Loucy (cell line): Measurements from ENCODE around the gene UQCRHL.

Experiments used
- EZH2phosphoT487 ChIP-seq: fragments of 200-600 bp; IDR thresholded peaks from 2 replicates; pipeline ENCODE4 v1.6.1; 2018; ENCODE audit warnings: antibody characterized with exemption, mild to moderate bottlenecking, moderate library complexity, borderline replicate concordance
- TF ChIP-seq, protein P1 (sequence below): fragments of 200-600 bp; sonication (generic); conservative IDR thresholded peaks from 2 replicates; pipeline ENCODE4 v1.5.1; 2014; ENCODE audit warnings: mild to moderate bottlenecking, antibody characterized with exemption, low read length

DNA sequence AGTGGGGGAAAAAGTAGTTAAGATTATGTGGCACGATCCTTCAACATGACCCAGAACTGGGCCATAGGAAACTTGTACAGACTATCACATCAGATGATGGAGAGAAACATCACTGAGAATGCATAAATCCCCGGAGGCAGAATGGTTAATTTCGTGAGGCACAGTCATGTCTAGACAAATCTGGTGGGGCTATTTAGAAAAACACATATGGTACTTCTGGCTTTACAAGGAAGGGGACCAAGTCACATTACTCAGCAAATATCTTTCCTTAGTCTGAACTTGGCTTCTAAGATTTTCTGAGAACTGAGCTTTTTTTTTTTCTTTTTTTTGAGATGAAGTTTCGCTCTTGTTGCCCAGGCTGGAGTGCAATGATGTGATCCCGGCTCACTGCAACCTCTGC, 9.2 kb upstream of the UQCRHL start:
- TF ChIP-seq, protein P1, sequence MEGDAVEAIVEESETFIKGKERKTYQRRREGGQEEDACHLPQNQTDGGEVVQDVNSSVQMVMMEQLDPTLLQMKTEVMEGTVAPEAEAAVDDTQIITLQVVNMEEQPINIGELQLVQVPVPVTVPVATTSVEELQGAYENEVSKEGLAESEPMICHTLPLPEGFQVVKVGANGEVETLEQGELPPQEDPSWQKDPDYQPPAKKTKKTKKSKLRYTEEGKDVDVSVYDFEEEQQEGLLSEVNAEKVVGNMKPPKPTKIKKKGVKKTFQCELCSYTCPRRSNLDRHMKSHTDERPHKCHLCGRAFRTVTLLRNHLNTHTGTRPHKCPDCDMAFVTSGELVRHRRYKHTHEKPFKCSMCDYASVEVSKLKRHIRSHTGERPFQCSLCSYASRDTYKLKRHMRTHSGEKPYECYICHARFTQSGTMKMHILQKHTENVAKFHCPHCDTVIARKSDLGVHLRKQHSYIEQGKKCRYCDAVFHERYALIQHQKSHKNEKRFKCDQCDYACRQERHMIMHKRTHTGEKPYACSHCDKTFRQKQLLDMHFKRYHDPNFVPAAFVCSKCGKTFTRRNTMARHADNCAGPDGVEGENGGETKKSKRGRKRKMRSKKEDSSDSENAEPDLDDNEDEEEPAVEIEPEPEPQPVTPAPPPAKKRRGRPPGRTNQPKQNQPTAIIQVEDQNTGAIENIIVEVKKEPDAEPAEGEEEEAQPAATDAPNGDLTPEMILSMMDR = no peak
- TF ChIP-seq EZH2phosphoT487 = no peak
